ENCODE results near the gene LMAN1. TPM values are rescaled to one million over a fixed set of nuclear protein-coding genes. Genes with fewer than 3 reads are reported as not detected.

Gene LMAN1
- total RNA-seq, 4 donors from 2014 or later, result 30.2 to 200 (median 76.8) TPM

GRCh38 chr18:59377613-59378337 is 18.7 kb upstream of the LMAN1 start:
- TF ChIP-seq, protein P1, sequence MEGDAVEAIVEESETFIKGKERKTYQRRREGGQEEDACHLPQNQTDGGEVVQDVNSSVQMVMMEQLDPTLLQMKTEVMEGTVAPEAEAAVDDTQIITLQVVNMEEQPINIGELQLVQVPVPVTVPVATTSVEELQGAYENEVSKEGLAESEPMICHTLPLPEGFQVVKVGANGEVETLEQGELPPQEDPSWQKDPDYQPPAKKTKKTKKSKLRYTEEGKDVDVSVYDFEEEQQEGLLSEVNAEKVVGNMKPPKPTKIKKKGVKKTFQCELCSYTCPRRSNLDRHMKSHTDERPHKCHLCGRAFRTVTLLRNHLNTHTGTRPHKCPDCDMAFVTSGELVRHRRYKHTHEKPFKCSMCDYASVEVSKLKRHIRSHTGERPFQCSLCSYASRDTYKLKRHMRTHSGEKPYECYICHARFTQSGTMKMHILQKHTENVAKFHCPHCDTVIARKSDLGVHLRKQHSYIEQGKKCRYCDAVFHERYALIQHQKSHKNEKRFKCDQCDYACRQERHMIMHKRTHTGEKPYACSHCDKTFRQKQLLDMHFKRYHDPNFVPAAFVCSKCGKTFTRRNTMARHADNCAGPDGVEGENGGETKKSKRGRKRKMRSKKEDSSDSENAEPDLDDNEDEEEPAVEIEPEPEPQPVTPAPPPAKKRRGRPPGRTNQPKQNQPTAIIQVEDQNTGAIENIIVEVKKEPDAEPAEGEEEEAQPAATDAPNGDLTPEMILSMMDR (IDR thresholded peaks at IDR 0.05), result no peak
- no peak for TF ChIP-seq POLR2A (IDR thresholded peaks at IDR 0.05)
- Histone ChIP-seq H3K4me1 (no peaks in the 10 kb centered on the region), H3K27me3 (no peaks in the 10 kb centered on the region), H3K27ac (no peak overlapping the region), H3K4me3 (no peak overlapping the region), H3K9me3 (no peaks in the 10 kb centered on the region), H3K36me3 (no peaks in the 10 kb centered on the region)
- DNase-seq, result no peak
- intact Hi-C loops (cut with DNase I; ENCODE audit: low total_unique reads), result no loop called here

DNA sequence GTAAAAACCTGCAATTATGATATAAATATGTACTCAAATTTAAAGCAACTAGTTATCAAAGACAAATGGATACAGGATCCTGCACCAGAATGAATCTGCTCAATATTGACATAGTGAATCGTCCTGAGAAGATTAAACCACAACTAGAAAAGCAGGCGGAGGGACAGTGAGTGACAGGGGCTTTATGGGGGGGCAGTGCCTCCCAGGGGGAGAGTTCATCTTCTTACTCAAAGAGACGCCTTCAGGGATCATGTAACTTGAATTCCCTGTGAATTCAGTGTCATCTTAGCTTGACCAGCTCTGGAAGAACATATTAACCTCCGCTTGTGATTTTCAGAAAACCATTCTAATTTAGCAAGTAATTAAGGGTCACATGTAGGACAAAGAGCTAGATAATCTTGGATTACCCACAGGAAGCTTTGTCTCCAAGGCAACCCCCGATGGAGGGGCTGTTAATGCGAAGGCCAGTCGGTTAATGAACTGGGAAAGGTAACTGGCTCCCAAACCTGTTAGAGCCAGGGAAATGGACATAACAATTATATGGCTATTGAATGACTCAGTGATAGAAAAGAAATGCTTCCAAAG is 17.4 kb upstream of the LMAN1 start:
- H3K36me3 ChIP-seq, result no peaks in the 10 kb centered on the region
- H3K4me1 ChIP-seq, result no peaks in the 10 kb centered on the region
- H3K27ac ChIP-seq, result no peak overlapping the region
- DNase-seq, result no peak
- no peak overlapping the region for H3K4me3 ChIP-seq
- TF ChIP-seq, protein P1 (IDR thresholded peaks at IDR 0.05), result no peak
- TF ChIP-seq POLR2A (IDR thresholded peaks at IDR 0.05), result no peak
- H3K9me3 ChIP-seq, result no peaks in the 10 kb centered on the region
- intact Hi-C loops (cut with DNase I; ENCODE audit: low total_unique reads), result no loop called here
- H3K27me3 ChIP-seq, result no peaks in the 10 kb centered on the region

GRCh38 chr18:59374128-59374527 is 15.1 kb upstream of the LMAN1 start:
- Histone ChIP-seq H3K36me3 (no peaks in the 10 kb centered on the region), H3K27me3 (no peaks in the 10 kb centered on the region), H3K27ac (no peak overlapping the region), H3K4me3 (no peak overlapping the region), H3K4me1 (no peaks in the 10 kb centered on the region), H3K9me3 (no peaks in the 10 kb centered on the region)
- no peak for TF ChIP-seq POLR2A (IDR thresholded peaks at IDR 0.05)
- TF ChIP-seq, protein P1 (IDR thresholded peaks at IDR 0.05), result no peak
- DNase-seq, result no peak
- intact Hi-C loops (cut with DNase I; ENCODE audit: low total_unique reads), result no loop called here

DNA sequence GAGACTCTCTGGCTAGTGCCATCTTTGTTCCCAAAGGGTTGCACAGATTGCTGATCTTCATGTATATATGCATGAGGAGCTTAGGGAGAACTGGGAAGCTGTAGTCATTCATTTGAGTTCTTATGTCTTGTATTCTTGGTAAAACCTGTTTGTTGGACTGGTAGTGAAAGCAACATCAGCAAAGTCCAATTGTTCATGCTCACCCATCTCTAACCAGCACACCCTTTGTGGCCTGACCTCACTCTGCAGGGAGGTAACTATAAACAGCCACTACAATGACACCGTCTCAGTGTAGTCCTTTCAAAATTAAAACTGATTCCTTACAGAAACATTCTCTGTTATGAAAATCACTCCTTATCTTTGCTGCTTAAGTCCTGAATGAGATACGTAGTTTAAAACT is 13.9 kb upstream of the LMAN1 start:
- H3K27me3 ChIP-seq, result no peaks in the 10 kb centered on the region
- H3K4me1 ChIP-seq, result no peaks in the 10 kb centered on the region
- no peak overlapping the region for H3K4me3 ChIP-seq
- DNase-seq, result no peak
- TF ChIP-seq POLR2A (IDR thresholded peaks at IDR 0.05), result no peak
- TF ChIP-seq, protein P1 (IDR thresholded peaks at IDR 0.05), result no peak
- no peaks in the 10 kb centered on the region for H3K9me3 ChIP-seq
- H3K27ac ChIP-seq, result no peak overlapping the region
- no peaks in the 10 kb centered on the region for H3K36me3 ChIP-seq
- intact Hi-C loops (cut with DNase I; ENCODE audit: low total_unique reads), result no loop called here

- Histone ChIP-seq H3K27me3 (no peaks in the 10 kb centered on the region), H3K27ac (peak overlapping the region in 1 of 2 donors; percentile 90), H3K36me3 (no peaks in the 10 kb centered on the region), H3K4me1 (no peaks in the 10 kb centered on the region), H3K9me3 (no peaks in the 10 kb centered on the region), H3K4me3 (peak overlapping the region; percentile 75 to 91)
- intact Hi-C loops (cut with DNase I; ENCODE audit: low total_unique reads), result no loop called here
- DNase-seq, result no peak
- no peak for TF ChIP-seq POLR2A (IDR thresholded peaks at IDR 0.05)
- TF ChIP-seq, protein P1 (IDR thresholded peaks at IDR 0.05), result no peak
Observed at GRCh38 chr18:59360381-59360780, 1.3 kb upstream of the LMAN1 start.
